BE2C (cell line): ENCODE results near the gene ASTN2.

Experiments used
- DNase-seq: peaks from one replicate; pipeline ENCODE4 v3.0.0-alpha.2; 2020
- H3K27me3 ChIP-seq: fragments of 250-450 bp; sonication (Bioruptor Pico); 2 replicates; pipeline ENCODE4 v1.5.1; 2020; ENCODE audit warnings: mild to moderate bottlenecking
- H3K36me3 ChIP-seq: fragments of 250-450 bp; sonication (Bioruptor Pico); 2 replicates; pipeline ENCODE4 v1.5.1; 2020; ENCODE audit warnings: mild to moderate bottlenecking
- H3K4me1 ChIP-seq: fragments of 250-450 bp; sonication (Bioruptor Pico); 2 replicates; pipeline ENCODE4 v1.5.1; 2020
- H3K4me3 ChIP-seq: 2 replicates; pipeline ENCODE4 v1.5.1; 2011; ENCODE audit warnings: low read depth, low read length
- H3K9me3 ChIP-seq: fragments of 250-450 bp; sonication (Bioruptor Pico); 2 replicates; pipeline ENCODE4 v1.5.1; 2020
- CTCF ChIP-seq: IDR thresholded peaks from 2 replicates; pipeline ENCODE4 v1.5.1; 2012; ENCODE audit warnings: mild to moderate bottlenecking, low read depth, low read length

Gene ASTN2

DNA sequence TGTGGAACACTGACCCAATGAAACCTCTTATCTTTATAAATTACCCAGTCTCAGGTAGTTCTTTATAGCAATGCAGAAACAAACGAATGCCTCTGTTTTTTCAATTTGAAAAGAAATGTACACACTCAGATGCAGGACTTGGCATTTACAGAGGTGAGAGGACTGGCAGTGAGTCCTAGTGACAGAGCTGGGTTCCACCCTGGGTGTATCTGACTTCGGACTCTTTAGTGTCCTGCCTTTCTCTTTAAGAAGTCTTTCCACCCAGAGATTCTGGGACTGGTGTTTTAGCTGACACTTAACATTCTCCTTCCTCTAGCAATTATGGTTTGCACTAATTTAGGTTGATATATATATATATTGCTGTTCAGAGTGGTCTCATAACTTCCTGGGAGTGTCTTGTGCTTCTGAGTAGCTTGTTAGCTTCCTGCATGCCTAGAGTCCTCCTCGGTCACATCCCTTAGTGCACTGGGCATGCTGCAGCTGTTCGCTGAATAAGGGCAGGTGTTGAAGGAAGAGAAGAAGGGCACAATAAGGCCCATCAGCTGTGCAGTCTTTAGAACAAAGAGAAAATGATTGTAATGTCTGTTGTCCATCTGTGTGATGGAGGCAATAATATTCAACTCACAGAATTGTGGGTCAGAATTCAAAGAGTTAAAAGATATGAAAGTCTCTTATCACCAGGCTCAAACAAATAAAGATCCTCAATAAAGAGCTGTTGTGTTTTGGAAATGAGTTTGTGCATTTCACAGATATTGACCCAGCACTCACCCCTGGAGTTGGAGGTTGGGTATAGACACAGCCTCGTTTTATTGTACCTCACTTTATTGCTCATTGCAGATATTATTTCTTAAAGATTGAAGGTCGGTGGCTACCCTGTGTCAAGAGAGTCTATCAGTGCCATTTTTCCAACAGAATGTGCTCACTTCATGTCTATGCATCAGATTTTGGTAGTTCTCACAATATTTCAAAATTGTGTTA is 540.6 kb downstream of the ASTN2 start:
- peaks cover 3% of the 10 kb centered on the region for H3K36me3 ChIP-seq
- no peak for TF ChIP-seq CTCF

GRCh38 chr9:116873491-116873890 is 541.4 kb downstream of the ASTN2 start:
- no peak for DNase-seq
- Histone ChIP-seq H3K36me3 (peaks cover 7% of the 10 kb centered on the region), H3K9me3 (no peaks in the 10 kb centered on the region; the same call in 1 of the 2 replicates), H3K27me3 (no peaks in the 10 kb centered on the region), H3K4me1 (no peaks in the 10 kb centered on the region), H3K4me3 (no peak overlapping the region)
- TF ChIP-seq CTCF: no peak

More for the DNA sequence above, 540.6 kb downstream of the ASTN2 start:
- DNase-seq: no peak
- no peak overlapping the region for H3K4me3 ChIP-seq
- no peaks in the 10 kb centered on the region; the same call in 1 of the 2 replicates for H3K9me3 ChIP-seq
- no peaks in the 10 kb centered on the region for H3K4me1 ChIP-seq
- H3K27me3 ChIP-seq: no peaks in the 10 kb centered on the region

DNA sequence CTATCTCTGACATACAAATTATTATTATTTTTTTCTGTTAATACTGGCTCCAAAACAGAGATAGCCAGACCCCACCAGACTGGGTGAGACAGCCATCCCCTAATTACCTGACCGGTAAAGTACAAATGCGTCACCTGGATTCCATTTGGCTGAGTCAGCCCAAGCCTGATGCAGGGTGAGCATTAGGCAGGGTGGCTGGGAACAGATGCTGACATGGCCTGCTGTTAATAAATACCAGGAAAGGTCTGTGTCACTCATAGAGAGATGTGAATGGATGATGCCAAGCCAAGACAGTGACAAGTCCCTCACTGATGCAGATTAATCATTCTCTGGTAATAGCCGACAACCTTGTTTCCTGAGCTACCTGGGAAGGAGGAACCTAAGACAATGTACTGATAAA is 544.3 kb downstream of the ASTN2 start:
- H3K9me3 ChIP-seq: no peaks in the 10 kb centered on the region
- no peaks in the 10 kb centered on the region for H3K4me1 ChIP-seq
- no peak overlapping the region for H3K4me3 ChIP-seq
- TF ChIP-seq CTCF: no peak
- H3K27me3 ChIP-seq: no peaks in the 10 kb centered on the region
- peaks cover 6% of the 10 kb centered on the region for H3K36me3 ChIP-seq
- peak; percentile 16 for DNase-seq

GRCh38 chr9:116868201-116868600 is 546.7 kb downstream of the ASTN2 start:
- H3K36me3 ChIP-seq: peaks cover 10% of the 10 kb centered on the region
- no peak for DNase-seq
- no peaks in the 10 kb centered on the region for H3K4me1 ChIP-seq
- TF ChIP-seq CTCF: no peak
- H3K4me3 ChIP-seq: no peak overlapping the region
- no peaks in the 10 kb centered on the region for H3K27me3 ChIP-seq
- H3K9me3 ChIP-seq: no peaks in the 10 kb centered on the region

DNA sequence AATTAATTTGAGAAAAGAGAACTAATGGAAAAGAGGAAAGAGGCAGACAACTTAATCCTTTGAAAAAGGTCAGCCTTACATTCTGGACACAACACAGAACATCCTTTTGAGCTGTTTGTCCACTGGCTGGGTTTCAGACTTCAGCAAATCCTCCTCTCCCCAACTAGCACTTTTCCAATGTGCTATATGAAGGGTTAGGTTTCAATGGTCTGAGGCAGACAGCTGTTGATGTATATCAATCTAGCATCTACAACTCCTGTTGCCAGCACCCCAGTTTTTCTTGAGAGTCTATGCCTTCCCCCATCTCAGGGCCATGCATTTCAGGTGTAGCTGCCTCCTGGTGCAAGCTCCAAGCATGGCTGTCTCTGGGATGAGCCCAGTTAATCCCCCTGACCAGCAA is 553.5 kb downstream of the ASTN2 start:
- Histone ChIP-seq H3K36me3 (peaks cover 60% of the 10 kb centered on the region), H3K4me3 (no peak overlapping the region), H3K27me3 (no peaks in the 10 kb centered on the region), H3K9me3 (no peaks in the 10 kb centered on the region), H3K4me1 (no peaks in the 10 kb centered on the region)
- DNase-seq: no peak
- no peak for TF ChIP-seq CTCF

- Histone ChIP-seq H3K9me3 (no peaks in the 10 kb centered on the region), H3K4me1 (no peaks in the 10 kb centered on the region), H3K4me3 (no peak overlapping the region), H3K27me3 (no peaks in the 10 kb centered on the region), H3K36me3 (peaks cover 61% of the 10 kb centered on the region)
- DNase-seq: peak; percentile 78
- peak; percentile 94 for TF ChIP-seq CTCF
Measured at GRCh38 chr9:116860509-116861120, 554.2 kb downstream of the ASTN2 start.
